CMK (cell line): Measurements from ENCODE around the gene RCBTB1.

Source experiments
- DNase-seq: peaks from one replicate; pipeline ENCODE4 v3.0.0-alpha.2; 2010; ENCODE audit warnings: low read depth

RCBTB1 gene

GRCh38 chr13:49559006-49559405 lies 26.4 kb downstream of the RCBTB1 start:
- DNase-seq: no peak

GRCh38 chr13:49554387-49554786 lies 31.0 kb downstream of the RCBTB1 start:
- DNase-seq: no peak

- DNase-seq: no peak
These were observed 31.5 kb downstream of the RCBTB1 start for GRCh38 chr13:49553888-49554287.

- DNase-seq: no peak
These were observed 34.3 kb downstream of the RCBTB1 start for GRCh38 chr13:49550942-49551644.

GRCh38 chr13:49549289-49549688 lies 36.1 kb downstream of the RCBTB1 start:
- DNase-seq: no peak

- no peak for DNase-seq
These were observed 38.8 kb downstream of the RCBTB1 start for GRCh38 chr13:49546561-49546960.

- DNase-seq: no peak
These were observed 39.7 kb downstream of the RCBTB1 start for GRCh38 chr13:49545661-49546060.

GRCh38 chr13:49543656-49544055 lies 41.7 kb downstream of the RCBTB1 start:
- no peak for DNase-seq

- no peak for DNase-seq
These were observed 44.8 kb downstream of the RCBTB1 start for GRCh38 chr13:49540552-49540951.

GRCh38 chr13:49539746-49540145 lies 45.6 kb downstream of the RCBTB1 start:
- DNase-seq: no peak

GRCh38 chr13:49539313-49539712 lies 46.0 kb downstream of the RCBTB1 start:
- DNase-seq: no peak

GRCh38 chr13:49538404-49538803 lies 47.0 kb downstream of the RCBTB1 start:
- no peak for DNase-seq

- no peak for DNase-seq
These were observed 49.0 kb downstream of the RCBTB1 start for GRCh38 chr13:49536144-49536873.

- DNase-seq: no peak
These were observed 51.6 kb downstream of the RCBTB1 start for GRCh38 chr13:49533591-49534269.

- DNase-seq: no peak
These were observed 52.3 kb downstream of the RCBTB1 start for GRCh38 chr13:49533011-49533410.

- no peak for DNase-seq
These were observed 52.8 kb downstream of the RCBTB1 start for GRCh38 chr13:49532593-49532992.

GRCh38 chr13:49530457-49530856 lies 54.9 kb downstream of the RCBTB1 start:
- DNase-seq: peak; percentile 68

GRCh38 chr13:49528161-49528560 lies 57.2 kb downstream of the RCBTB1 start:
- DNase-seq: no peak

- no peak for DNase-seq
These were observed 58.2 kb downstream of the RCBTB1 start for GRCh38 chr13:49527123-49527522.

GRCh38 chr13:49524740-49525501 lies 60.4 kb downstream of the RCBTB1 start:
- DNase-seq: no peak

- DNase-seq: no peak
These were observed 64.1 kb downstream of the RCBTB1 start for GRCh38 chr13:49521224-49521623.

- no peak for DNase-seq
These were observed 67.9 kb downstream of the RCBTB1 start for GRCh38 chr13:49517461-49517860.
